Thyroid gland (tissue), 4 donors: ENCODE data around the gene PSD4.

ENCODE experiments used
- POLR2A ChIP-seq, 2 donors: fragments of 450-650 bp; IDR thresholded peaks; one replicate each; pipeline ENCODE4 v1.6.1; 2017; ENCODE audit warnings: antibody characterized with exemption in 2 of 2, mild to moderate bottlenecking in 2 of 2, moderate library complexity in 1 of 2
- TF ChIP-seq, protein P1 (sequence below), 6 experiments: fragments of 200-600 bp in 3 of 6; fragments of 450-650 bp in 3 of 6; sonication (generic) in 3 of 6; IDR thresholded peaks; one replicate each; pipeline ENCODE4 v1.5.1; 2016 to 2019; ENCODE audit warnings: antibody characterized with exemption in 6 of 6, mild to moderate bottlenecking in 2 of 6, inconsistent platforms in 1 of 6, moderate library complexity in 1 of 6

DNA sequence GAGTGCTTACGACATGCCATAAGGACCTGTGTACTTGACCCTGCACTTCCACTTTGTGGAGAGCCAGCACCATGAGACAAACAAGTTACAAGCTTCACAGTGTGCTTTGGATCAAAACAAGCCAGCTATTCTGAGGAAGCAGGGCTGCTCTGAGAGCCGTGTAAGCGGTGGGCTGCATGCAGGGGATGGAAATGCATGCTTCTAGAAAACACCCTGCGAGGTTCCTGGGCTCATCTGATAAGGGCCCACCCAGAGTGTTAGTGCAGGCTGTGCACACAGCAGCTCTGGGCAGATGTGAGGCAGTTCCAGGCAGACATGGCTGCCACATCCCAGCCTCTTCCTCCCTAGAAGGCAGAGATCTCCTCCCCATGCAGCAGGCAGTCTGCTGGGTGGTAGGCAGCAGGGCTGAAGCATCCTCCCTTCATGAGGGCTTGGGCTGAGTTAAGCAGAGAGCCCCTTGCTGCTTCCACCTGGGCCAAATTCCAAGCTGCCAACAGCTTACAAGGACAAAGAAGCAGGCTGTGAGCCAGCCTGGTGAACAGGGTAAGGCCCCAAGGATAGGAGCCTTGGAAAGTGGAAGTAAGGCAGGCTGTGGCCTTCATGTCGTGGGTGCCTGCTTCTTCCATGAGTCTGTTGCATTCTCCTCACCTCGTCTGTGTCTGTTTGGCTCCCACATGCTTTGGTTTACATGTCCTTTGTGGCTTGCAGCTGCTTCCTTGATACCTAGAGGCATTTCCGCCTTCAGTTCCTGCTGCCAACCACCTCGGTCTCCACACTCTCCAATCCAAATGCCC, 7.7 kb downstream of the PSD4 start:
- TF ChIP-seq POLR2A (IDR thresholded peaks at IDR 0.05), result peak in 1 of 2 donors; percentile 30
- TF ChIP-seq, protein P1, sequence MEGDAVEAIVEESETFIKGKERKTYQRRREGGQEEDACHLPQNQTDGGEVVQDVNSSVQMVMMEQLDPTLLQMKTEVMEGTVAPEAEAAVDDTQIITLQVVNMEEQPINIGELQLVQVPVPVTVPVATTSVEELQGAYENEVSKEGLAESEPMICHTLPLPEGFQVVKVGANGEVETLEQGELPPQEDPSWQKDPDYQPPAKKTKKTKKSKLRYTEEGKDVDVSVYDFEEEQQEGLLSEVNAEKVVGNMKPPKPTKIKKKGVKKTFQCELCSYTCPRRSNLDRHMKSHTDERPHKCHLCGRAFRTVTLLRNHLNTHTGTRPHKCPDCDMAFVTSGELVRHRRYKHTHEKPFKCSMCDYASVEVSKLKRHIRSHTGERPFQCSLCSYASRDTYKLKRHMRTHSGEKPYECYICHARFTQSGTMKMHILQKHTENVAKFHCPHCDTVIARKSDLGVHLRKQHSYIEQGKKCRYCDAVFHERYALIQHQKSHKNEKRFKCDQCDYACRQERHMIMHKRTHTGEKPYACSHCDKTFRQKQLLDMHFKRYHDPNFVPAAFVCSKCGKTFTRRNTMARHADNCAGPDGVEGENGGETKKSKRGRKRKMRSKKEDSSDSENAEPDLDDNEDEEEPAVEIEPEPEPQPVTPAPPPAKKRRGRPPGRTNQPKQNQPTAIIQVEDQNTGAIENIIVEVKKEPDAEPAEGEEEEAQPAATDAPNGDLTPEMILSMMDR (IDR thresholded peaks at IDR 0.05), result no peak
